ENCODE measurements around the gene THRSP. TPM values are rescaled to one million over a fixed set of nuclear protein-coding genes. Genes with fewer than 3 reads are reported as not detected.

THRSP gene
- total RNA-seq, 1 experiment from 2014 or later, result not detected

- peaks cover 23% of the 10 kb centered on the region for H3K4me1 ChIP-seq (ENCODE audit: insufficient read depth, low read length)
- no peak overlapping the region for H3K4me3 ChIP-seq (ENCODE audit: low read length)
- H3K36me3 ChIP-seq (ENCODE audit: low read depth, low read length), result 0 out of 2 replicates have a peak, but pooled peaks cover 4% of the 10 kb centered on the region
- no peaks in the 10 kb centered on the region for H3K9me3 ChIP-seq (ENCODE audit: low read length)
- H3K9ac ChIP-seq (ENCODE audit: low read length), result no peak overlapping the region
- H4K20me1 ChIP-seq (ENCODE audit: low read length), result peaks cover 22% of the 10 kb centered on the region
- DNase-seq (peak; percentile 26), ATAC-seq (no peak)
- no peaks in the 10 kb centered on the region for H3K9me2 ChIP-seq (replicated peaks; ENCODE audit: low read length)
- intact Hi-C loops (cut with micrococcal nuclease), result no loop called here
- ChIA-PET POLR2A (ENCODE audit: unreplicated experiment) (interaction anchor here (1.1 kb wide), 1 partner anchor 20 kb away, joined by 5 read pairs; no protein-coding TSS in a partner anchor), CTCF (no interaction called here)
- H3K27me3 ChIP-seq (ENCODE audit: low read length), result no peaks in the 10 kb centered on the region
- no peak overlapping the region for H3K4me2 ChIP-seq (ENCODE audit: low read length)
- no peak overlapping the region for H3K27ac ChIP-seq (ENCODE audit: low read length)
- BruUV-seq (replicated peaks), result no TSS peak
- H3F3A ChIP-seq (ENCODE audit: low read length, unreplicated experiment), result no peaks in the 10 kb centered on the region
- peak overlapping the region; percentile 96; the same call in 1 of the 2 replicates for H2AFZ ChIP-seq (ENCODE audit: low read length)
- no peak for TF ChIP-seq EZH2 (IDR thresholded peaks at IDR 0.05; ENCODE audit: low read length, unreplicated experiment)
- TF ChIP-seq EZH2phosphoT487 (IDR thresholded peaks at IDR 0.05; ENCODE audit: borderline replicate concordance, low read length), result no peak
- TF ChIP-seq CTCF (conservative IDR thresholded peaks at IDR 0.05; ENCODE audit: low read depth, low read length), result no peak
- H3K79me2 ChIP-seq (ENCODE audit: low read length), result peaks cover 37% of the 10 kb centered on the region
Measured at GRCh38 chr11:78080818-78081495, 17.3 kb downstream of the THRSP start.

GRCh38 chr11:78081583-78081982 is 17.9 kb downstream of the THRSP start:
- peaks cover 19% of the 10 kb centered on the region for H3K4me1 ChIP-seq (ENCODE audit: insufficient read depth, low read length)
- H2AFZ ChIP-seq (ENCODE audit: low read length), result no peak overlapping the region
- H3K4me3 ChIP-seq (ENCODE audit: low read length), result no peak overlapping the region
- no peaks in the 10 kb centered on the region for H3F3A ChIP-seq (ENCODE audit: low read length, unreplicated experiment)
- ChIA-PET CTCF (no interaction called here), POLR2A (ENCODE audit: unreplicated experiment) (no interaction called here)
- intact Hi-C loops (cut with micrococcal nuclease), result no loop called here
- no peak for ATAC-seq
- no peak overlapping the region for H3K27ac ChIP-seq (ENCODE audit: low read length)
- no peak overlapping the region for H3K4me2 ChIP-seq (ENCODE audit: low read length)
- TF ChIP-seq EZH2 (IDR thresholded peaks at IDR 0.05; ENCODE audit: low read length, unreplicated experiment) (no peak), EZH2phosphoT487 (IDR thresholded peaks at IDR 0.05; ENCODE audit: borderline replicate concordance, low read length) (no peak), CTCF (conservative IDR thresholded peaks at IDR 0.05; ENCODE audit: low read depth, low read length) (no peak)
- DNase-seq, result no peak
- no peaks in the 10 kb centered on the region for H3K27me3 ChIP-seq (ENCODE audit: low read length)
- peaks cover 18% of the 10 kb centered on the region for H4K20me1 ChIP-seq (ENCODE audit: low read length)
- H3K9me2 ChIP-seq (replicated peaks; ENCODE audit: low read length), result no peaks in the 10 kb centered on the region
- no TSS peak for BruUV-seq (replicated peaks)
- no peaks in the 10 kb centered on the region for H3K9me3 ChIP-seq (ENCODE audit: low read length)
- no peak overlapping the region for H3K9ac ChIP-seq (ENCODE audit: low read length)
- 0 out of 2 replicates have a peak, but pooled peaks cover 2% of the 10 kb centered on the region for H3K36me3 ChIP-seq (ENCODE audit: low read depth, low read length)
- peaks cover 31% of the 10 kb centered on the region for H3K79me2 ChIP-seq (ENCODE audit: low read length)

- no peaks in the 10 kb centered on the region for H3K9me3 ChIP-seq (ENCODE audit: low read length)
- no peaks in the 10 kb centered on the region for H3K36me3 ChIP-seq (ENCODE audit: low read depth, low read length)
- H3K4me3 ChIP-seq (ENCODE audit: low read length), result no peak overlapping the region
- H3K9me2 ChIP-seq (replicated peaks; ENCODE audit: low read length), result no peaks in the 10 kb centered on the region
- no peak for ATAC-seq
- no peak for DNase-seq
- no peak overlapping the region for H3K9ac ChIP-seq (ENCODE audit: low read length)
- peaks cover 13% of the 10 kb centered on the region for H3K4me1 ChIP-seq (ENCODE audit: insufficient read depth, low read length)
- H3F3A ChIP-seq (ENCODE audit: low read length, unreplicated experiment), result no peaks in the 10 kb centered on the region
- BruUV-seq (replicated peaks), result no TSS peak
- peaks cover 25% of the 10 kb centered on the region for H3K79me2 ChIP-seq (ENCODE audit: low read length)
- no peaks in the 10 kb centered on the region for H3K27me3 ChIP-seq (ENCODE audit: low read length)
- intact Hi-C loops (cut with micrococcal nuclease), result no loop called here
- ChIA-PET POLR2A (ENCODE audit: unreplicated experiment) (no interaction called here), CTCF (no interaction called here)
- TF ChIP-seq CTCF (conservative IDR thresholded peaks at IDR 0.05; ENCODE audit: low read depth, low read length), result no peak
- TF ChIP-seq EZH2phosphoT487 (IDR thresholded peaks at IDR 0.05; ENCODE audit: borderline replicate concordance, low read length), result no peak
- TF ChIP-seq EZH2 (IDR thresholded peaks at IDR 0.05; ENCODE audit: low read length, unreplicated experiment), result no peak
- H3K4me2 ChIP-seq (ENCODE audit: low read length), result no peak overlapping the region
- no peak overlapping the region for H2AFZ ChIP-seq (ENCODE audit: low read length)
- H4K20me1 ChIP-seq (ENCODE audit: low read length), result peaks cover 13% of the 10 kb centered on the region
- no peak overlapping the region for H3K27ac ChIP-seq (ENCODE audit: low read length)
Measured at GRCh38 chr11:78082146-78082545, 18.5 kb downstream of the THRSP start.
